GM12875 (cell line): ENCODE results near the gene OR8D1.

Experiments used
- H3K4me3 ChIP-seq: one replicate; pipeline ENCODE4 v1.5.1; 2011; ENCODE audit warnings: low read depth, low read length, control low read depth
- TF ChIP-seq, protein P1 (sequence below): IDR thresholded peaks from 2 replicates; pipeline ENCODE4 v1.5.1; 2011; ENCODE audit warnings: low read depth, mild to moderate bottlenecking, control low read depth, inconsistent platforms, low read length, moderate library complexity, borderline replicate concordance; ENCODE audit not compliant: insufficient read depth

Gene OR8D1

DNA sequence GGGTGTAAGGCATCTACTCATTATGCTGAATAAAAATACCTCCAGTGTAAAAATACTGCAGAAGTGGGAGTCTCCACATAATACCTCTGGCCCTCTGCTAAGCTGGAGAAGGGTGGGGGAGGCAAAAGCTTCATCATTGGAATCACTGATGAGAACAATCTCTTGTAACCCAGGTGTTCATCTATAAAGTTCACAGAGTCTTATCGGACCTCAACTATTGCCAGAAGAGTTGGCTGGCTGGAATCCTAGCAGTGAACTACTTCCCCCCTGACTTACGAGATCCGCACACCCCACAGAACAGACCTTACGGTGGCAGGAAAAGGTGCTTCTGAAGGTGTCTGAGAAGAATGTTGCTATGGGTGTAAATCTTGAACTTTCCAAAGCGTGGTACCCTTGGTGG lies 2.5 kb downstream of the OR8D1 start:
- TF ChIP-seq, protein P1, sequence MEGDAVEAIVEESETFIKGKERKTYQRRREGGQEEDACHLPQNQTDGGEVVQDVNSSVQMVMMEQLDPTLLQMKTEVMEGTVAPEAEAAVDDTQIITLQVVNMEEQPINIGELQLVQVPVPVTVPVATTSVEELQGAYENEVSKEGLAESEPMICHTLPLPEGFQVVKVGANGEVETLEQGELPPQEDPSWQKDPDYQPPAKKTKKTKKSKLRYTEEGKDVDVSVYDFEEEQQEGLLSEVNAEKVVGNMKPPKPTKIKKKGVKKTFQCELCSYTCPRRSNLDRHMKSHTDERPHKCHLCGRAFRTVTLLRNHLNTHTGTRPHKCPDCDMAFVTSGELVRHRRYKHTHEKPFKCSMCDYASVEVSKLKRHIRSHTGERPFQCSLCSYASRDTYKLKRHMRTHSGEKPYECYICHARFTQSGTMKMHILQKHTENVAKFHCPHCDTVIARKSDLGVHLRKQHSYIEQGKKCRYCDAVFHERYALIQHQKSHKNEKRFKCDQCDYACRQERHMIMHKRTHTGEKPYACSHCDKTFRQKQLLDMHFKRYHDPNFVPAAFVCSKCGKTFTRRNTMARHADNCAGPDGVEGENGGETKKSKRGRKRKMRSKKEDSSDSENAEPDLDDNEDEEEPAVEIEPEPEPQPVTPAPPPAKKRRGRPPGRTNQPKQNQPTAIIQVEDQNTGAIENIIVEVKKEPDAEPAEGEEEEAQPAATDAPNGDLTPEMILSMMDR, result no peak
- H3K4me3 ChIP-seq, result no peak overlapping the region

DNA sequence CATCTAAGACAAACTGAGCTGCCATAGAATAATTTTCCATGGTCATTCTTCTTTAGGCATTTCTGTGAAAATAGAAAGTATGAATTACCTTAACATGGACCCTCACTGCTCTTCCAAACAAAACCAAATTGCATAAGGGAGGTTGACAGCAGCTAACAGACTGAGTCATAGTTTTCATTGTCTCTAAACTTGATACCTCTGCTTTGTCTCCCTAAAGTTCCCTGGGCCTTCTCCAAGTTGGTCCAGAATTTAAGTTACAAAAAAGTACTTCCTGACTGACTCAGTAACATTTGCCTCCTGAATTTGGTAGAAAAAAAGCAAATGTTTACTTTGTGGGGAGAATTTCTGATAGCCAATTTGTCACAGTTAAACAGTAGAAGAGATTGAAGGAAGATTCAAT lies 3.0 kb downstream of the OR8D1 start:
- TF ChIP-seq, protein P1, result no peak
- H3K4me3 ChIP-seq, result no peak overlapping the region

DNA sequence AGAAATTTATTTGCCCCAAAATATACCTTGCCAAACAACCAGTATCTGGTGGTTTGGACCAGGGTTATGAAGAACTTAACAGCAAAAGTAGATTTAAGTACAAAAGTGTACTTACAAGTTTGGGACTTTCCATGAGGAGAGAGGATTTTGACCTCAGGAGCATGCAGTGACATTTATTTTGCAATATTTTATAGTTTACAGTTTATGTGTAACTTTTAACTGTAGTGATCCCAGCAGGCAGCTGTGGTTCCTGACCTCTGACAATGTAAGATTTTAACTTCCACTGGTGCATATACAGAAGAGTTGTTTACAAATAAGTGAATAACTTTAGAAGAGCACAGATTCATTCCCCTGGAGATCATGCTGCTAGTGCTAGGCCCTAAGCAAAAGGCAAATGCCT lies 6.7 kb downstream of the OR8D1 start:
- TF ChIP-seq, protein P1, result no peak
- H3K4me3 ChIP-seq, result no peak overlapping the region

DNA sequence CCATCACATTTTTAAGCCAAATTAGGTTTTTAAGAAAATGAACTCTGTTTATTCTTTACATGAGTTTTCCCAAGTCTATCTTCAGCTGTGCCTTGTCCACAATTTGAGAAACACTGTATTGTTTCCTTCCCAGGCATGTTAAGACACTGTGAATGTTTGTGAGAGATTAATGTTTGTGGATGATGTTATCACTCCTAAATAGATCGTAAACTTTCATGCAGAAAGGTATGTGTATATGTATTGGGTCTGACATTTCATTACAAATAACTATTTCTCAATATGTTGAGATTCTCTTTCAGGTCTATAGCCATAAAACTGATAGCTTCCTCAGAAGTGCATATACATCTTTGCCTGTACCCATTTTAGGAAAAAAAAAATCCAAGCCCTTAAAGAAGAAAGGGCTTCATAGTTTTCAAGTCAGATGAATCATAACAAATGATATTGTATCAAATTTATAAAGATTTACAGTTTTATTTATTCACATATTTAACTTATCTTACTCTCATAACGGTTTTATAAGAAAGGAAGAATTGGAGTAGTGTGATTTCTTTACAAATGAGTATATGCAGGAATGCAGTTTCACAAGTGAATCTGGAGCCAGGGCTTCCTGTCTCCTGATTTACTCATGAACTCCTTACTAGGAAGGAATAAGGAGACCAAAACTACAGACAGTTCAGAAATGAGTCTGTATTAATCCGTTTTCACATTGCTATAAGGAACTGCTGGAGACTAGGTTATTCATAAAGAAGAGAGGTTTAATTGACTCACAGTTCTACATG lies 11.2 kb downstream of the OR8D1 start:
- TF ChIP-seq, protein P1, result no peak
- no peak overlapping the region for H3K4me3 ChIP-seq

DNA sequence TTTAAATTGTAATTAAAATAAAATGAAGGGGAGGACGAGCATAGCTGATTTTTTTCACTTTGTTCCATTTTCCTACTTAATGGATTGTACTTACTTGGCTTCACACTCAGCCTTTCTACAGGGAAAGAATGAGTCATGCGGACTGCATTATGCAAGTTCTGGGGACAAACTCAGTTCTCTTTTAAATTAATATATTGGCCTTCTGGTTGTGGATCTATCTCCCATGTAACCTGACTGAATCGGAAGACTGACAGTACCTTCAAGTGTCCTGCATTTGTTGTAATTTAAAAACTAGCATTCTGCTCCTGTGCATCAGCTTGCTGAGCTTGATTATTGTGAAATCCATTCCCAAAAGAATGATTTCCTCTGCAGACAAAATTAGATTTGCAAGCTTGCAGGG lies 12.2 kb downstream of the OR8D1 start:
- no peak overlapping the region for H3K4me3 ChIP-seq
- TF ChIP-seq, protein P1, result no peak

DNA sequence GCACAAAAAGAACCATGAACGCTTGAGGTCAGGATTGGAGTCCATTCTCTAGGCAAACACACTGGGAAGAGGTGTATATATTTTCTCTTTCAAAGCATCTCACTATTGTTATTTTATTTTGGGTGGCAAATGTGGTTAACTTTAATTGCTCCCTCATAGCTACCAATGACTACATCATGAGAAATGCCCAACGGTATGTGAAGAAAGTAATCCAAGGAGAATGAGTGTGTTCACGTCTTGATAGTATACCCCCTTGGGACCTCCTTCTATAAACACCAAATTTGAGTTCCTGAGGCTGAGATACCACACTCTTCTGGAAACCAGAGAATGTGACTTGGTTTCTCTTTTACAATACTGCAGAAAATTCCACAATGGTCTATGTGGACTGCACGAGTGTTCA lies 15.8 kb downstream of the OR8D1 start:
- TF ChIP-seq, protein P1, result no peak
- no peak overlapping the region for H3K4me3 ChIP-seq

DNA sequence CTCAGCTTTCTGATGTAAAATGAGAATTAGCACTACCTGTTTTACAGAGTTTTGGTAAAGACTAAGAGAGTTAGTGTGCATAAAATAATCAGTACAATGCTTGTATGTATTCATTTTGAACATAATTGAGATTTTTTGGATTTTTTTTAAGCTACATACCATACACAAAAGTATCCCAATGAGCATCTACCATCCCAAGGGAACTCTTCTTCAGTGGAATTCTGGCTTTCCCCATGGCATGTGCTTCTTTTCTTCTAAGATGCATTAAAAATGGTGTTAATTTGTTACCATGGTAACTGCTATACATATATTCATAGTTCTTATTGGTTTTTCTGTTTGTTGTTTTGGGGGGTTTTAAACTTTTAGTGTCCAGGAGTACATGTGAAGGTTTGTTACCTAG lies 17.7 kb downstream of the OR8D1 start:
- TF ChIP-seq, protein P1, result no peak
- no peak overlapping the region for H3K4me3 ChIP-seq
